MM.1S (cell line): ENCODE measurements around the gene HASPIN.

Experiments
- DNase-seq: peaks from one replicate; pipeline ENCODE4 v3.0.0-alpha.2; 2015
- H2AFZ ChIP-seq: fragments of 300-600 bp; sonication (generic); 2 replicates; pipeline ENCODE4 v1.6.0; 2016; ENCODE audit warnings: antibody characterized with exemption, low read length
- H3F3A ChIP-seq: fragments of 300-600 bp; sonication (generic); 2 replicates; pipeline ENCODE4 v1.6.1; 2016; ENCODE audit warnings: mild to moderate bottlenecking, antibody characterized with exemption, low read length, moderate library complexity, mixed read lengths; ENCODE audit not compliant: insufficient read depth
- H3K27ac ChIP-seq: fragments of 300-600 bp; sonication (generic); 2 replicates; pipeline ENCODE4 v1.5.1; 2016; ENCODE audit warnings: mild to moderate bottlenecking, low read length
- H3K27me3 ChIP-seq: fragments of 300-600 bp; sonication (generic); replicated peaks from 2 replicates; pipeline ENCODE4 v1.6.0; 2016; ENCODE audit warnings: low read length; ENCODE audit not compliant: insufficient read depth
- H3K36me3 ChIP-seq: fragments of 300-600 bp; sonication (generic); replicated peaks from 2 replicates; pipeline ENCODE4 v1.6.1; 2016; ENCODE audit warnings: mild to moderate bottlenecking, low read length, mixed read lengths; ENCODE audit not compliant: insufficient read depth
- H3K4me1 ChIP-seq: fragments of 300-600 bp; sonication (generic); 2 replicates; pipeline ENCODE4 v1.6.1; 2016; ENCODE audit warnings: low read length, mixed read lengths
- H3K4me2 ChIP-seq: fragments of 300-600 bp; sonication (generic); 2 replicates; pipeline ENCODE4 v1.6.0; 2016; ENCODE audit warnings: low read depth, low read length
- H3K4me3 ChIP-seq: fragments of 300-600 bp; sonication (generic); 2 replicates; pipeline ENCODE4 v1.5.1; 2016; ENCODE audit warnings: low read length, mixed read lengths
- H3K79me2 ChIP-seq: fragments of 300-600 bp; sonication (generic); 2 replicates; pipeline ENCODE4 v1.6.1; 2016; ENCODE audit warnings: mixed run types, low read length, mixed read lengths
- H3K9ac ChIP-seq: fragments of 300-600 bp; sonication (generic); 2 replicates; pipeline ENCODE4 v1.6.1; 2016; ENCODE audit warnings: low read length, mixed read lengths
- H3K9me2 ChIP-seq: fragments of 300-600 bp; sonication (generic); replicated peaks from 2 replicates; pipeline ENCODE4 v1.6.1; 2016; ENCODE audit warnings: mild to moderate bottlenecking, low read length, mixed read lengths; ENCODE audit not compliant: insufficient read depth
- H3K9me3 ChIP-seq: fragments of 300-600 bp; sonication (generic); replicated peaks from 2 replicates; pipeline ENCODE4 v1.6.1; 2016; ENCODE audit warnings: mild to moderate bottlenecking, low read length, mixed read lengths; ENCODE audit not compliant: insufficient read depth
- H4K20me1 ChIP-seq: fragments of 300-600 bp; sonication (generic); 2 replicates; pipeline ENCODE4 v1.6.1; 2016; ENCODE audit warnings: mild to moderate bottlenecking, low read length, moderate library complexity, mixed read lengths; ENCODE audit not compliant: insufficient read depth
- EZH2 ChIP-seq: fragments of 300-600 bp; sonication (generic); optimal IDR thresholded peaks from 2 replicates; pipeline ENCODE3; 2017; ENCODE audit warnings: low read depth, mild to moderate bottlenecking, antibody characterized with exemption, low read length, mixed read lengths
- EZH2phosphoT487 ChIP-seq: fragments of 300-600 bp; sonication (generic); IDR thresholded peaks from 2 replicates; pipeline ENCODE4 v1.6.1; 2018; ENCODE audit warnings: antibody characterized with exemption, low read length
- TF ChIP-seq, protein P1 (sequence below): fragments of 300-600 bp; sonication (generic); IDR thresholded peaks from 2 replicates; pipeline ENCODE4 v1.5.1; 2016; ENCODE audit warnings: antibody characterized with exemption, low read length, mixed read lengths

HASPIN gene

GRCh38 chr17:3763777-3764170 lies 40.1 kb downstream of the HASPIN start:
- H3K4me2 ChIP-seq = no peak overlapping the region
- H3K27ac ChIP-seq = no peak overlapping the region
- no peaks in the 10 kb centered on the region for H3K79me2 ChIP-seq
- H3K9me3 ChIP-seq = no peaks in the 10 kb centered on the region
- no peaks in the 10 kb centered on the region for H3K4me1 ChIP-seq
- TF ChIP-seq EZH2 (no peak), EZH2phosphoT487 (no peak)
- TF ChIP-seq, protein P1, sequence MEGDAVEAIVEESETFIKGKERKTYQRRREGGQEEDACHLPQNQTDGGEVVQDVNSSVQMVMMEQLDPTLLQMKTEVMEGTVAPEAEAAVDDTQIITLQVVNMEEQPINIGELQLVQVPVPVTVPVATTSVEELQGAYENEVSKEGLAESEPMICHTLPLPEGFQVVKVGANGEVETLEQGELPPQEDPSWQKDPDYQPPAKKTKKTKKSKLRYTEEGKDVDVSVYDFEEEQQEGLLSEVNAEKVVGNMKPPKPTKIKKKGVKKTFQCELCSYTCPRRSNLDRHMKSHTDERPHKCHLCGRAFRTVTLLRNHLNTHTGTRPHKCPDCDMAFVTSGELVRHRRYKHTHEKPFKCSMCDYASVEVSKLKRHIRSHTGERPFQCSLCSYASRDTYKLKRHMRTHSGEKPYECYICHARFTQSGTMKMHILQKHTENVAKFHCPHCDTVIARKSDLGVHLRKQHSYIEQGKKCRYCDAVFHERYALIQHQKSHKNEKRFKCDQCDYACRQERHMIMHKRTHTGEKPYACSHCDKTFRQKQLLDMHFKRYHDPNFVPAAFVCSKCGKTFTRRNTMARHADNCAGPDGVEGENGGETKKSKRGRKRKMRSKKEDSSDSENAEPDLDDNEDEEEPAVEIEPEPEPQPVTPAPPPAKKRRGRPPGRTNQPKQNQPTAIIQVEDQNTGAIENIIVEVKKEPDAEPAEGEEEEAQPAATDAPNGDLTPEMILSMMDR = no peak
- H3K27me3 ChIP-seq = no peaks in the 10 kb centered on the region
- H3F3A ChIP-seq = no peaks in the 10 kb centered on the region
- H4K20me1 ChIP-seq = no peaks in the 10 kb centered on the region
- DNase-seq = no peak
- H3K9ac ChIP-seq = no peak overlapping the region
- no peak overlapping the region for H2AFZ ChIP-seq
- H3K36me3 ChIP-seq = no peaks in the 10 kb centered on the region
- H3K4me3 ChIP-seq = no peak overlapping the region
- H3K9me2 ChIP-seq = no peaks in the 10 kb centered on the region

DNA sequence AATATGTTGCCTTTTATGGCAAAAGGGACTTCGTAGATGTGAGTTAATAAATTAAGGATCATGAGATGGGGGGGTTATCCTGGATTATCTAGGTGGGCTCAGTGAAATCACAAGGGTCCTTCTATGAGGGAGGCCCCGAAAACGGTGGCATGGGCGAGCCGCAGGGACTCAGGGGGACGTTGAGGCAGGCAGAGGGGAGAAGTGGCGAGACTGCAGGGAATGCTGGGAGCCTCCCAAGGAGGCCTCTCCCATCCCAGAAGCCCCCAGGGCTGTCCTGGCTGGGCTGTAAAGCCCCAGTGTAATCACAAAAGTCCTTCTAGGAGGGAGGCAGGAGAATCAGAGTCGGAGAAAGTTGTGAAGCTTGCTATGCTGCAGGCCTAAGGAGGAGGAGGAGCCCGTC lies 42.3 kb downstream of the HASPIN start:
- Histone ChIP-seq H3K4me2 (no peak overlapping the region), H3K79me2 (no peaks in the 10 kb centered on the region), H3K36me3 (no peaks in the 10 kb centered on the region), H2AFZ (no peak overlapping the region), H3K9me2 (no peaks in the 10 kb centered on the region), H3K27me3 (no peaks in the 10 kb centered on the region), H3K9me3 (no peaks in the 10 kb centered on the region), H3K4me1 (no peaks in the 10 kb centered on the region), H3K9ac (no peak overlapping the region), H3K4me3 (no peak overlapping the region), H3K27ac (no peak overlapping the region), H3F3A (no peaks in the 10 kb centered on the region), H4K20me1 (no peaks in the 10 kb centered on the region)
- DNase-seq = no peak
- TF ChIP-seq EZH2phosphoT487 (no peak), EZH2 (no peak)
- TF ChIP-seq, protein P1 = no peak

- H3K9me3 ChIP-seq = no peaks in the 10 kb centered on the region
- H3K36me3 ChIP-seq = no peaks in the 10 kb centered on the region
- H3K9me2 ChIP-seq = no peaks in the 10 kb centered on the region
- no peaks in the 10 kb centered on the region for H3K27me3 ChIP-seq
- H3K9ac ChIP-seq = no peak overlapping the region
- H3K4me2 ChIP-seq = no peak overlapping the region
- no peak overlapping the region for H3K27ac ChIP-seq
- no peaks in the 10 kb centered on the region for H3K79me2 ChIP-seq
- no peaks in the 10 kb centered on the region for H4K20me1 ChIP-seq
- TF ChIP-seq EZH2phosphoT487 (no peak), EZH2 (no peak)
- TF ChIP-seq, protein P1 = no peak
- no peaks in the 10 kb centered on the region for H3F3A ChIP-seq
- no peak overlapping the region for H2AFZ ChIP-seq
- H3K4me3 ChIP-seq = no peak overlapping the region
- no peak for DNase-seq
- H3K4me1 ChIP-seq = no peaks in the 10 kb centered on the region
Measured at GRCh38 chr17:3766779-3767178, 43.1 kb downstream of the HASPIN start.

GRCh38 chr17:3768341-3768740 lies 44.6 kb downstream of the HASPIN start:
- Histone ChIP-seq H3K27ac (no peak overlapping the region), H3K4me2 (no peak overlapping the region), H3K9me3 (no peaks in the 10 kb centered on the region), H3K9me2 (no peaks in the 10 kb centered on the region), H4K20me1 (no peaks in the 10 kb centered on the region), H3K27me3 (no peaks in the 10 kb centered on the region), H3K9ac (no peak overlapping the region), H3F3A (no peaks in the 10 kb centered on the region), H3K4me3 (no peak overlapping the region), H2AFZ (no peak overlapping the region), H3K4me1 (no peaks in the 10 kb centered on the region), H3K36me3 (no peaks in the 10 kb centered on the region), H3K79me2 (no peaks in the 10 kb centered on the region)
- DNase-seq = no peak
- TF ChIP-seq, protein P1 = no peak
- TF ChIP-seq EZH2 (no peak), EZH2phosphoT487 (no peak)
